WTC11 (cell line): ENCODE data around the gene KLHL9. TPM values are rescaled to one million over a fixed set of nuclear protein-coding genes. Genes with fewer than 3 reads are reported as not detected.

Experiments used
- ATAC-seq: fragments of 200-7000 bp; cut with Tn5 transposase; 2 replicates; pipeline ENCODE4 v1.10.0; 2021; ENCODE audit warnings: mild to moderate bottlenecking, moderate library complexity
- CTCF ChIA-PET: fragments of 300-600 bp; sonication (Branson Sonifier 250); formaldehyde crosslinking; loops from one replicate; lab custom pipeline; 2021; ENCODE audit warnings: antibody characterized with exemption; lab: Charles Lee
- POLR2A ChIA-PET: fragments of 350-600 bp; sonication (Branson Sonifier 250); formaldehyde crosslinking; loops from one replicate; lab custom pipeline; 2021; ENCODE audit warnings: antibody characterized with exemption; lab: Charles Lee
- DNase-seq: peaks from one replicate; pipeline ENCODE4 v3.0.0; 2021; ENCODE audit warnings: low spot score
- H3K27ac Mint-ChIP-seq: 2 replicates; pipeline ENCODE4 v1.8.0; 2021; ENCODE audit warnings: mixed read lengths
- H3K27me3 Mint-ChIP-seq: 2 replicates; pipeline ENCODE4 v1.8.0; 2021; ENCODE audit warnings: low read depth, mild to moderate bottlenecking, moderate library complexity, mixed read lengths
- H3K36me3 Mint-ChIP-seq: 2 replicates; pipeline ENCODE4 v1.8.0; 2021; ENCODE audit warnings: mixed read lengths
- H3K4me1 Mint-ChIP-seq: 2 replicates; pipeline ENCODE4 v1.8.0; 2022; ENCODE audit warnings: mixed read lengths
- H3K4me3 Mint-ChIP-seq: 2 replicates; pipeline ENCODE4 v1.8.0; 2021; ENCODE audit warnings: mild to moderate bottlenecking, moderate library complexity, mixed read lengths
- H3K9me3 Mint-ChIP-seq: 2 replicates; pipeline ENCODE4 v1.8.0; 2021; ENCODE audit warnings: mixed read lengths
- CREB1 ChIP-seq: sonication (generic); formaldehyde crosslinking; IDR thresholded peaks from 2 replicates; pipeline ENCODE4 v1.8.0; 2023; ENCODE audit warnings: mild to moderate bottlenecking, missing genetic modification reagents
- ELF4 ChIP-seq: sonication (generic); formaldehyde crosslinking; IDR thresholded peaks from 2 replicates; pipeline ENCODE4 v1.8.1; 2022; ENCODE audit warnings: low read depth, mild to moderate bottlenecking, moderate library complexity, missing genetic modification reagents
- EMX1 ChIP-seq: fragments of 250-450 bp; sonication (Bioruptor Pico); IDR thresholded peaks from 2 replicates; pipeline ENCODE4 v1.8.0; 2021; ENCODE audit warnings: mild to moderate bottlenecking
- ETV6 ChIP-seq: sonication (generic); formaldehyde crosslinking; IDR thresholded peaks from 2 replicates; pipeline ENCODE4 v1.8.1; 2022; ENCODE audit warnings: mild to moderate bottlenecking, missing genetic modification reagents
- HMGA2 ChIP-seq: fragments of 250-450 bp; sonication (Bioruptor Pico); IDR thresholded peaks from 2 replicates; pipeline ENCODE4 v1.4.0; 2021; ENCODE audit warnings: mild to moderate bottlenecking, moderate library complexity
- RELA ChIP-seq: sonication (generic); formaldehyde crosslinking; IDR thresholded peaks from 2 replicates; pipeline ENCODE4 v1.8.1; 2022; ENCODE audit warnings: missing genetic modification reagents, mild to moderate bottlenecking, borderline replicate concordance
- SMAD4 ChIP-seq: sonication (generic); formaldehyde crosslinking; IDR thresholded peaks from 2 replicates; pipeline ENCODE4 v1.8.0; 2022; ENCODE audit warnings: mild to moderate bottlenecking, missing genetic modification reagents
- SOX15 ChIP-seq: fragments of 250-450 bp; sonication (Bioruptor Pico); IDR thresholded peaks from 2 replicates; pipeline ENCODE4 v1.9.0; 2021; ENCODE audit warnings: mild to moderate bottlenecking
- ZNF232 ChIP-seq: sonication (generic); formaldehyde crosslinking; IDR thresholded peaks from 2 replicates; pipeline ENCODE4 v1.8.0; 2022; ENCODE audit warnings: mild to moderate bottlenecking, missing genetic modification reagents
- ZNF416 ChIP-seq: fragments of 250-450 bp; sonication (Bioruptor Pico); IDR thresholded peaks from 2 replicates; pipeline ENCODE4 v1.9.0; 2021; ENCODE audit warnings: mild to moderate bottlenecking, inconsistent platforms
- total RNA-seq: library from RNA; stranded (reverse); gene quantifications from 3 replicates; pipeline ENCODE4 v1.2.3, GENCODE V29; 2021
- TF ChIP-seq, protein P1 (sequence below): sonication (generic); formaldehyde crosslinking; IDR thresholded peaks from 2 replicates; pipeline ENCODE4 v1.8.1; 2022; ENCODE audit warnings: mild to moderate bottlenecking, missing genetic modification reagents, moderate library complexity, borderline replicate concordance
- TF ChIP-seq, protein P2 (sequence below): fragments of 250-450 bp; sonication (Bioruptor Pico); IDR thresholded peaks from 2 replicates; pipeline ENCODE4 v1.9.0; 2021; ENCODE audit warnings: mild to moderate bottlenecking, borderline replicate concordance
- TF ChIP-seq, protein P3 (sequence below): fragments of 250-450 bp; sonication (Bioruptor Pico); IDR thresholded peaks from 2 replicates; pipeline ENCODE4 v1.9.0; 2021; ENCODE audit warnings: mild to moderate bottlenecking
- TF ChIP-seq, protein P4 (sequence below): sonication (generic); formaldehyde crosslinking; IDR thresholded peaks from 2 replicates; pipeline ENCODE4 v1.8.1; 2023; ENCODE audit warnings: mild to moderate bottlenecking, missing genetic modification reagents
- TF ChIP-seq, protein P5 (sequence below): sonication (generic); formaldehyde crosslinking; IDR thresholded peaks from 2 replicates; pipeline ENCODE4 v1.8.0; 2023; ENCODE audit warnings: mild to moderate bottlenecking, missing genetic modification reagents

Gene KLHL9
- total RNA-seq, 1 experiment from 2014 or later: 17.4 TPM

DNA sequence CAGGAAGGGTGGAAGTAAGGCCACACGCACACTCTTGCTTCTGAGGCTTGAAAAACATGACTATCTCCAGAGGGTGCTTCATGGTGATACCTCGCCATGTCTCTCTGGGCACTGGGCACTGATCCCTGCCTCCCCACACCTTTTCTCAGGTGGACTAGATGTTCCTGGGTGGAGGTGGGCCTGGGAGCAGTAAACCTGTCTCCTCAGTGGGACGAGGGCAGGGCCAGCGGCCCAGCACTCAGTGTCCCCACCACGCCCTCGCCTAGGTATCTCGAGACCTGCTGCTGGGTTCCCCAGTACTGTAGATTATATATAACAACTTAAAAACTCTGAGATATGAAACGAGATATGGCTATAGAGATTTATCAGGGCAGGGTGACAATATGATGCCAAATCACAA lies 27.1 kb upstream of the KLHL9 start:
- Mint-ChIP-seq H3K9me3 (no peaks in the 10 kb centered on the region), H3K4me3 (no peak overlapping the region), H3K4me1 (no peaks in the 10 kb centered on the region), H3K27me3 (no peaks in the 10 kb centered on the region), H3K27ac (no peak overlapping the region), H3K36me3 (no peaks in the 10 kb centered on the region)
- CTCF ChIA-PET: no interaction called here
- no peak for ATAC-seq
- DNase-seq: no peak
- POLR2A ChIA-PET: no interaction called here
- TF ChIP-seq, protein P1, sequence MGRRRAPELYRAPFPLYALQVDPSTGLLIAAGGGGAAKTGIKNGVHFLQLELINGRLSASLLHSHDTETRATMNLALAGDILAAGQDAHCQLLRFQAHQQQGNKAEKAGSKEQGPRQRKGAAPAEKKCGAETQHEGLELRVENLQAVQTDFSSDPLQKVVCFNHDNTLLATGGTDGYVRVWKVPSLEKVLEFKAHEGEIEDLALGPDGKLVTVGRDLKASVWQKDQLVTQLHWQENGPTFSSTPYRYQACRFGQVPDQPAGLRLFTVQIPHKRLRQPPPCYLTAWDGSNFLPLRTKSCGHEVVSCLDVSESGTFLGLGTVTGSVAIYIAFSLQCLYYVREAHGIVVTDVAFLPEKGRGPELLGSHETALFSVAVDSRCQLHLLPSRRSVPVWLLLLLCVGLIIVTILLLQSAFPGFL (CRISPR knock-in tag): no peak
- no peak for TF ChIP-seq ETV6 (CRISPR knock-in tag)
- TF ChIP-seq, protein P2, sequence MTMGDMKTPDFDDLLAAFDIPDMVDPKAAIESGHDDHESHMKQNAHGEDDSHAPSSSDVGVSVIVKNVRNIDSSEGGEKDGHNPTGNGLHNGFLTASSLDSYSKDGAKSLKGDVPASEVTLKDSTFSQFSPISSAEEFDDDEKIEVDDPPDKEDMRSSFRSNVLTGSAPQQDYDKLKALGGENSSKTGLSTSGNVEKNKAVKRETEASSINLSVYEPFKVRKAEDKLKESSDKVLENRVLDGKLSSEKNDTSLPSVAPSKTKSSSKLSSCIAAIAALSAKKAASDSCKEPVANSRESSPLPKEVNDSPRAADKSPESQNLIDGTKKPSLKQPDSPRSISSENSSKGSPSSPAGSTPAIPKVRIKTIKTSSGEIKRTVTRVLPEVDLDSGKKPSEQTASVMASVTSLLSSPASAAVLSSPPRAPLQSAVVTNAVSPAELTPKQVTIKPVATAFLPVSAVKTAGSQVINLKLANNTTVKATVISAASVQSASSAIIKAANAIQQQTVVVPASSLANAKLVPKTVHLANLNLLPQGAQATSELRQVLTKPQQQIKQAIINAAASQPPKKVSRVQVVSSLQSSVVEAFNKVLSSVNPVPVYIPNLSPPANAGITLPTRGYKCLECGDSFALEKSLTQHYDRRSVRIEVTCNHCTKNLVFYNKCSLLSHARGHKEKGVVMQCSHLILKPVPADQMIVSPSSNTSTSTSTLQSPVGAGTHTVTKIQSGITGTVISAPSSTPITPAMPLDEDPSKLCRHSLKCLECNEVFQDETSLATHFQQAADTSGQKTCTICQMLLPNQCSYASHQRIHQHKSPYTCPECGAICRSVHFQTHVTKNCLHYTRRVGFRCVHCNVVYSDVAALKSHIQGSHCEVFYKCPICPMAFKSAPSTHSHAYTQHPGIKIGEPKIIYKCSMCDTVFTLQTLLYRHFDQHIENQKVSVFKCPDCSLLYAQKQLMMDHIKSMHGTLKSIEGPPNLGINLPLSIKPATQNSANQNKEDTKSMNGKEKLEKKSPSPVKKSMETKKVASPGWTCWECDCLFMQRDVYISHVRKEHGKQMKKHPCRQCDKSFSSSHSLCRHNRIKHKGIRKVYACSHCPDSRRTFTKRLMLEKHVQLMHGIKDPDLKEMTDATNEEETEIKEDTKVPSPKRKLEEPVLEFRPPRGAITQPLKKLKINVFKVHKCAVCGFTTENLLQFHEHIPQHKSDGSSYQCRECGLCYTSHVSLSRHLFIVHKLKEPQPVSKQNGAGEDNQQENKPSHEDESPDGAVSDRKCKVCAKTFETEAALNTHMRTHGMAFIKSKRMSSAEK: no peak
- no peak for TF ChIP-seq RELA
- no peak for TF ChIP-seq EMX1 (CRISPR knock-in tag)
- TF ChIP-seq ZNF232 (CRISPR knock-in tag): no peak
- no peak for TF ChIP-seq SMAD4
- TF ChIP-seq, protein P3, sequence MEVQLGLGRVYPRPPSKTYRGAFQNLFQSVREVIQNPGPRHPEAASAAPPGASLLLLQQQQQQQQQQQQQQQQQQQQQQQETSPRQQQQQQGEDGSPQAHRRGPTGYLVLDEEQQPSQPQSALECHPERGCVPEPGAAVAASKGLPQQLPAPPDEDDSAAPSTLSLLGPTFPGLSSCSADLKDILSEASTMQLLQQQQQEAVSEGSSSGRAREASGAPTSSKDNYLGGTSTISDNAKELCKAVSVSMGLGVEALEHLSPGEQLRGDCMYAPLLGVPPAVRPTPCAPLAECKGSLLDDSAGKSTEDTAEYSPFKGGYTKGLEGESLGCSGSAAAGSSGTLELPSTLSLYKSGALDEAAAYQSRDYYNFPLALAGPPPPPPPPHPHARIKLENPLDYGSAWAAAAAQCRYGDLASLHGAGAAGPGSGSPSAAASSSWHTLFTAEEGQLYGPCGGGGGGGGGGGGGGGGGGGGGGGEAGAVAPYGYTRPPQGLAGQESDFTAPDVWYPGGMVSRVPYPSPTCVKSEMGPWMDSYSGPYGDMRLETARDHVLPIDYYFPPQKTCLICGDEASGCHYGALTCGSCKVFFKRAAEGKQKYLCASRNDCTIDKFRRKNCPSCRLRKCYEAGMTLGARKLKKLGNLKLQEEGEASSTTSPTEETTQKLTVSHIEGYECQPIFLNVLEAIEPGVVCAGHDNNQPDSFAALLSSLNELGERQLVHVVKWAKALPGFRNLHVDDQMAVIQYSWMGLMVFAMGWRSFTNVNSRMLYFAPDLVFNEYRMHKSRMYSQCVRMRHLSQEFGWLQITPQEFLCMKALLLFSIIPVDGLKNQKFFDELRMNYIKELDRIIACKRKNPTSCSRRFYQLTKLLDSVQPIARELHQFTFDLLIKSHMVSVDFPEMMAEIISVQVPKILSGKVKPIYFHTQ (CRISPR knock-in tag): no peak
- TF ChIP-seq HMGA2: no peak
- TF ChIP-seq, protein P4, sequence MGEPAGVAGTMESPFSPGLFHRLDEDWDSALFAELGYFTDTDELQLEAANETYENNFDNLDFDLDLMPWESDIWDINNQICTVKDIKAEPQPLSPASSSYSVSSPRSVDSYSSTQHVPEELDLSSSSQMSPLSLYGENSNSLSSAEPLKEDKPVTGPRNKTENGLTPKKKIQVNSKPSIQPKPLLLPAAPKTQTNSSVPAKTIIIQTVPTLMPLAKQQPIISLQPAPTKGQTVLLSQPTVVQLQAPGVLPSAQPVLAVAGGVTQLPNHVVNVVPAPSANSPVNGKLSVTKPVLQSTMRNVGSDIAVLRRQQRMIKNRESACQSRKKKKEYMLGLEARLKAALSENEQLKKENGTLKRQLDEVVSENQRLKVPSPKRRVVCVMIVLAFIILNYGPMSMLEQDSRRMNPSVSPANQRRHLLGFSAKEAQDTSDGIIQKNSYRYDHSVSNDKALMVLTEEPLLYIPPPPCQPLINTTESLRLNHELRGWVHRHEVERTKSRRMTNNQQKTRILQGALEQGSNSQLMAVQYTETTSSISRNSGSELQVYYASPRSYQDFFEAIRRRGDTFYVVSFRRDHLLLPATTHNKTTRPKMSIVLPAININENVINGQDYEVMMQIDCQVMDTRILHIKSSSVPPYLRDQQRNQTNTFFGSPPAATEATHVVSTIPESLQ (CRISPR knock-in tag): no peak
- TF ChIP-seq ZNF416 (CRISPR knock-in tag): no peak
- TF ChIP-seq SOX15 (CRISPR knock-in tag): no peak
- TF ChIP-seq ELF4 (CRISPR knock-in tag): no peak
- TF ChIP-seq CREB1 (CRISPR knock-in tag): no peak
- TF ChIP-seq, protein P5, sequence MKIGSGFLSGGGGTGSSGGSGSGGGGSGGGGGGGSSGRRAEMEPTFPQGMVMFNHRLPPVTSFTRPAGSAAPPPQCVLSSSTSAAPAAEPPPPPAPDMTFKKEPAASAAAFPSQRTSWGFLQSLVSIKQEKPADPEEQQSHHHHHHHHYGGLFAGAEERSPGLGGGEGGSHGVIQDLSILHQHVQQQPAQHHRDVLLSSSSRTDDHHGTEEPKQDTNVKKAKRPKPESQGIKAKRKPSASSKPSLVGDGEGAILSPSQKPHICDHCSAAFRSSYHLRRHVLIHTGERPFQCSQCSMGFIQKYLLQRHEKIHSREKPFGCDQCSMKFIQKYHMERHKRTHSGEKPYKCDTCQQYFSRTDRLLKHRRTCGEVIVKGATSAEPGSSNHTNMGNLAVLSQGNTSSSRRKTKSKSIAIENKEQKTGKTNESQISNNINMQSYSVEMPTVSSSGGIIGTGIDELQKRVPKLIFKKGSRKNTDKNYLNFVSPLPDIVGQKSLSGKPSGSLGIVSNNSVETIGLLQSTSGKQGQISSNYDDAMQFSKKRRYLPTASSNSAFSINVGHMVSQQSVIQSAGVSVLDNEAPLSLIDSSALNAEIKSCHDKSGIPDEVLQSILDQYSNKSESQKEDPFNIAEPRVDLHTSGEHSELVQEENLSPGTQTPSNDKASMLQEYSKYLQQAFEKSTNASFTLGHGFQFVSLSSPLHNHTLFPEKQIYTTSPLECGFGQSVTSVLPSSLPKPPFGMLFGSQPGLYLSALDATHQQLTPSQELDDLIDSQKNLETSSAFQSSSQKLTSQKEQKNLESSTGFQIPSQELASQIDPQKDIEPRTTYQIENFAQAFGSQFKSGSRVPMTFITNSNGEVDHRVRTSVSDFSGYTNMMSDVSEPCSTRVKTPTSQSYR (CRISPR knock-in tag): no peak
